ENCODE data around the gene GOSR2.

DNA sequence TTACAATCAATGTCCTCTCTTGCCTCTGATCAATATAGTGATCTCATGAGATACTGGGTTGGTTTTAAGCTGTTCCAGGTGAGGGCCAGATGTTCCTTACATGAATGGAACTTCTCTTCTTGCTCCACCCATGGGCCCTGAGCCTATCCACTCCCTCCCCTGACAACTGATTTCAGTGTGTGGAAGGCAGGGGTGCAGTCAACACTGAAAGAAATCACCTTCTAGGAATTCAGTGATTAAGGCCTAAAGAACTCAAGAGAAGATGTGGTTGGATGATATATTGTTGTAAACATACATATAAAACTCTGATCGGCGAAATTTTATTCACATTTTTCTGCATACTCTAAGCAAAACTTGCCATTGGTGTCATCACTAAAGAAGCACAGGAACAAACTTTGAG is 6.7 kb upstream of the GOSR2 start:
- TF ChIP-seq, protein P1, sequence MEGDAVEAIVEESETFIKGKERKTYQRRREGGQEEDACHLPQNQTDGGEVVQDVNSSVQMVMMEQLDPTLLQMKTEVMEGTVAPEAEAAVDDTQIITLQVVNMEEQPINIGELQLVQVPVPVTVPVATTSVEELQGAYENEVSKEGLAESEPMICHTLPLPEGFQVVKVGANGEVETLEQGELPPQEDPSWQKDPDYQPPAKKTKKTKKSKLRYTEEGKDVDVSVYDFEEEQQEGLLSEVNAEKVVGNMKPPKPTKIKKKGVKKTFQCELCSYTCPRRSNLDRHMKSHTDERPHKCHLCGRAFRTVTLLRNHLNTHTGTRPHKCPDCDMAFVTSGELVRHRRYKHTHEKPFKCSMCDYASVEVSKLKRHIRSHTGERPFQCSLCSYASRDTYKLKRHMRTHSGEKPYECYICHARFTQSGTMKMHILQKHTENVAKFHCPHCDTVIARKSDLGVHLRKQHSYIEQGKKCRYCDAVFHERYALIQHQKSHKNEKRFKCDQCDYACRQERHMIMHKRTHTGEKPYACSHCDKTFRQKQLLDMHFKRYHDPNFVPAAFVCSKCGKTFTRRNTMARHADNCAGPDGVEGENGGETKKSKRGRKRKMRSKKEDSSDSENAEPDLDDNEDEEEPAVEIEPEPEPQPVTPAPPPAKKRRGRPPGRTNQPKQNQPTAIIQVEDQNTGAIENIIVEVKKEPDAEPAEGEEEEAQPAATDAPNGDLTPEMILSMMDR (IDR thresholded peaks at IDR 0.05) = no peak
- TF ChIP-seq, protein P2, sequence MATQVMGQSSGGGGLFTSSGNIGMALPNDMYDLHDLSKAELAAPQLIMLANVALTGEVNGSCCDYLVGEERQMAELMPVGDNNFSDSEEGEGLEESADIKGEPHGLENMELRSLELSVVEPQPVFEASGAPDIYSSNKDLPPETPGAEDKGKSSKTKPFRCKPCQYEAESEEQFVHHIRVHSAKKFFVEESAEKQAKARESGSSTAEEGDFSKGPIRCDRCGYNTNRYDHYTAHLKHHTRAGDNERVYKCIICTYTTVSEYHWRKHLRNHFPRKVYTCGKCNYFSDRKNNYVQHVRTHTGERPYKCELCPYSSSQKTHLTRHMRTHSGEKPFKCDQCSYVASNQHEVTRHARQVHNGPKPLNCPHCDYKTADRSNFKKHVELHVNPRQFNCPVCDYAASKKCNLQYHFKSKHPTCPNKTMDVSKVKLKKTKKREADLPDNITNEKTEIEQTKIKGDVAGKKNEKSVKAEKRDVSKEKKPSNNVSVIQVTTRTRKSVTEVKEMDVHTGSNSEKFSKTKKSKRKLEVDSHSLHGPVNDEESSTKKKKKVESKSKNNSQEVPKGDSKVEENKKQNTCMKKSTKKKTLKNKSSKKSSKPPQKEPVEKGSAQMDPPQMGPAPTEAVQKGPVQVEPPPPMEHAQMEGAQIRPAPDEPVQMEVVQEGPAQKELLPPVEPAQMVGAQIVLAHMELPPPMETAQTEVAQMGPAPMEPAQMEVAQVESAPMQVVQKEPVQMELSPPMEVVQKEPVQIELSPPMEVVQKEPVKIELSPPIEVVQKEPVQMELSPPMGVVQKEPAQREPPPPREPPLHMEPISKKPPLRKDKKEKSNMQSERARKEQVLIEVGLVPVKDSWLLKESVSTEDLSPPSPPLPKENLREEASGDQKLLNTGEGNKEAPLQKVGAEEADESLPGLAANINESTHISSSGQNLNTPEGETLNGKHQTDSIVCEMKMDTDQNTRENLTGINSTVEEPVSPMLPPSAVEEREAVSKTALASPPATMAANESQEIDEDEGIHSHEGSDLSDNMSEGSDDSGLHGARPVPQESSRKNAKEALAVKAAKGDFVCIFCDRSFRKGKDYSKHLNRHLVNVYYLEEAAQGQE (IDR thresholded peaks at IDR 0.05; ENCODE audit: insufficient read depth in 1 of 2, low read depth in 2 of 2, low read length in 1 of 2) = no peak
- TF ChIP-seq TCF7L2 (IDR thresholded peaks at IDR 0.05; ENCODE audit: low read depth, low read length) = no peak

All from Panc1 (cell line).